GM12878 (cell line): Measurements from ENCODE around the gene SYNDIG1. TPM values are rescaled to one million over a fixed set of nuclear protein-coding genes. Genes with fewer than 3 reads are reported as not detected.

Experiments
- ATAC-seq: fragments of 200-7000 bp; cut with Tn5 transposase; 3 replicates; pipeline ENCODE4 v1.9.1; 2020; ENCODE audit warnings: mild to moderate bottlenecking, moderate library complexity
- BruUV-seq: library from RNA; stranded (reverse); fragments of 400-500 nt; replicated peaks from 2 replicates; lab custom pipeline; 2021; lab: Mats Ljungman, UMichigan
- CTCF ChIA-PET: fragments of 300-600 bp; sonication (Branson Sonifier 250); formaldehyde crosslinking; extraction: SDS; loops from one replicate; lab custom pipeline; 2021; ENCODE audit warnings: inconsistent platforms; lab: Yijun Ruan, JAX
- POLR2A ChIA-PET: fragments of 350-600 bp; formaldehyde crosslinking; extraction: SDS; loops from one replicate; lab custom pipeline; 2021; ENCODE audit warnings: inconsistent platforms; lab: Charles Lee
- RAD21 ChIA-PET: fragments of 300-600 bp; sonication (Branson Sonifier 250); formaldehyde crosslinking; loops from one replicate; lab custom pipeline; 2023; ENCODE audit warnings: antibody characterized with exemption; ENCODE audit not compliant: unreplicated experiment; lab: Charles Lee
- SMC1A ChIA-PET: fragments of 300-600 bp; sonication (Branson Sonifier 250); formaldehyde crosslinking; loops from one replicate; lab custom pipeline; 2023; ENCODE audit not compliant: unreplicated experiment, uncharacterized antibody; lab: Charles Lee
- DNase-seq: peaks from one replicate; pipeline ENCODE4 v3.0.0-alpha.2; 2011; ENCODE audit warnings: low read depth, low spot score
- FAIRE-seq: peaks from 3 replicates; lab custom pipeline; 2011; peaks lifted over from hg19 to GRCh38; lab: Jason Lieb, UNC
- H2AFZ ChIP-seq: 2 replicates; pipeline ENCODE4 v1.6.0; 2011; ENCODE audit warnings: low read depth, low read length, control low read depth; ENCODE audit not compliant: control insufficient read depth
- H3K27ac ChIP-seq: 2 replicates; pipeline ENCODE4 v1.5.1; 2011; ENCODE audit warnings: control low read depth; ENCODE audit not compliant: control insufficient read depth, insufficient read depth
- H3K27me3 ChIP-seq, 2 experiments: replicated peaks in 1 of 2; 2 replicates each; pipeline versions ENCODE4 v1.6.0 to v1.6.1; 2011; ENCODE audit warnings: low read length in 1 of 2; ENCODE audit not compliant: control insufficient read depth in 2 of 2, insufficient read depth in 2 of 2
- H3K36me3 ChIP-seq, 2 experiments: 2 replicates each; pipeline ENCODE4 v1.5.1; 2011; ENCODE audit warnings: low read length in 1 of 2; ENCODE audit not compliant: control insufficient read depth in 2 of 2, insufficient read depth in 2 of 2
- H3K4me1 ChIP-seq: 2 replicates; pipeline ENCODE4 v1.6.1; 2011; ENCODE audit warnings: mild to moderate bottlenecking, low read length, moderate library complexity, mixed read lengths; ENCODE audit not compliant: control insufficient read depth, insufficient read depth
- H3K4me2 ChIP-seq: 2 replicates; pipeline ENCODE4 v1.6.0; 2011; ENCODE audit warnings: control low read depth; ENCODE audit not compliant: control insufficient read depth, insufficient read depth
- H3K4me3 ChIP-seq: fragments of 200-600 bp; sonication (generic); 2 replicates; pipeline ENCODE4 v1.5.1; 2016
- H3K79me2 ChIP-seq: 2 replicates; pipeline ENCODE4 v1.6.0; 2011; ENCODE audit warnings: low read length; ENCODE audit not compliant: control insufficient read depth, insufficient read depth
- H3K9ac ChIP-seq: 2 replicates; pipeline ENCODE4 v1.8.0; 2011; ENCODE audit warnings: low read length, control low read depth, mixed read lengths; ENCODE audit not compliant: control insufficient read depth, insufficient read depth
- H3K9me3 ChIP-seq: replicated peaks from 3 replicates; pipeline ENCODE4 v1.5.1; 2011; ENCODE audit warnings: mild to moderate bottlenecking, low read length; ENCODE audit not compliant: control insufficient read depth, insufficient read depth
- H4K20me1 ChIP-seq: 2 replicates; pipeline ENCODE4 v1.6.0; 2011; ENCODE audit not compliant: control insufficient read depth, insufficient read depth
- CBX3 ChIP-seq: fragments of 200-600 bp; sonication (generic); IDR thresholded peaks from 2 replicates; pipeline ENCODE4 v1.6.1; 2016; ENCODE audit warnings: low read depth, borderline replicate concordance
- EZH2 ChIP-seq: IDR thresholded peaks from 2 replicates; pipeline ENCODE4 v1.6.1; 2012; ENCODE audit warnings: low read depth, mild to moderate bottlenecking, control low read depth, inconsistent platforms, low read length, borderline replicate concordance; ENCODE audit not compliant: control insufficient read depth
- MTA3 ChIP-seq: IDR thresholded peaks from 2 replicates; pipeline ENCODE4 v1.6.1; 2012; ENCODE audit warnings: low read length, inconsistent platforms, borderline replicate concordance
- STAT3 ChIP-seq: IDR thresholded peaks from 2 replicates; pipeline ENCODE4 v1.6.1; 2011; ENCODE audit warnings: low read depth, low read length, improper control_type of control experiment
- WGBS: methylation state at CpG from one replicate; pipeline ENCODE4 v1.1.6; 2016; ENCODE audit warnings: low lambda C conversion rate; ENCODE audit not compliant: insufficient replicate concordance, insufficient coverage; ENCODE audit errors: missing lambda C conversion rate; 5-methylcytosine and 5-hydroxymethylcytosine counted together
- in situ Hi-C: fragments of 300-500 bp; cut with MboI; formaldehyde crosslinking; loops from 9 replicates; pipeline ENCODE4 v1.14.3; 2018; ENCODE audit warnings: mixed read lengths
- intact Hi-C: fragments of 100-400 bp; cut with micrococcal nuclease; formaldehyde crosslinking; loops from one replicate; pipeline ENCODE4 v1.14.2; 2022; ENCODE audit not compliant: unreplicated experiment
- polyA plus RNA-seq, 11 experiments: library from polyadenylated mRNA; depleted of rRNA in 4 of 11; unstranded in 6 of 11; stranded (reverse) in 5 of 11; fragments of >200 nt; fragmentation: Nextera tagmentation in 4 of 11; fragmentation: Illumina TruSeq in 1 of 11; extraction: Ambion mirVana in 4 of 11; extraction: Trizol in 1 of 11; gene quantifications; 1 replicate in 1 of 11; 2 replicates in 10 of 11; pipeline versions ENCODE4 v1.2.1 to v1.2.3, GENCODE V29; 2011 to 2016; ENCODE audit warnings: inconsistent platforms in 2 of 11, missing spikeins in 2 of 11, low read depth in 1 of 11
- total RNA-seq, 4 experiments: library from RNA; depleted of rRNA in 3 of 4; stranded (reverse); fragments of >200 nt in 3 of 4; fragmentation: Illumina TruSeq in 1 of 4; extraction: Trizol in 1 of 4; gene quantifications; 2 replicates each; pipeline versions ENCODE4 v1.2.1 to v1.2.3, GENCODE V29; 2013 to 2021
- TF ChIP-seq, protein P1 (sequence below): fragments of 450-650 bp; conservative IDR thresholded peaks from 2 replicates; pipeline ENCODE4 v1.6.1; 2017; ENCODE audit warnings: mild to moderate bottlenecking, moderate library complexity
- TF ChIP-seq, protein P2 (sequence below): fragments of 450-650 bp; IDR thresholded peaks from 2 replicates; pipeline ENCODE4 v1.6.1; 2016; ENCODE audit warnings: mild to moderate bottlenecking

Gene SYNDIG1
- total and polyA plus RNA-seq, 10 of the 15 experiments (the other 5 are each of a cell fraction or from before 2014, with no cell fraction given) = not detected

DNA sequence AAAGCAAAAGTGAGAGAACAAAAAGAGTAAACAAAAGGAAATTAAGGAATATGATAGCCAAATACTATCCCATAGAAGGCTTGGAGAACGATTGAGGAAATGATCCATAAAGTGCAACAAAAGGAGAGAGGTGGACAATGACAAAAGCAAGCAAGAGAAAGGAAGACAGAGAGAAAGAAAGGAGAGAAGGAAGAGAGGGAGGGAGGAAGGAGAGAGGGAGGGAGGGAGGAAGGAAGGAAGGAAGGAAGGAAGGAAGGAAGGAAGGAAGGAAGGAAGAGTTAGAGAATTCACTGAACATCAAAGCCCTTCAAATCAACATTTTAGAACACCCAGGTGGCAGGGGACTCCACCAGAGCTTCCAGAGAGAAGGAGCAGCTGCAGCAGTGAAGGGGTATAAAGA, 185.0 kb downstream of the SYNDIG1 start:
- H3K9ac ChIP-seq = no peak overlapping the region
- H4K20me1 ChIP-seq = no peaks in the 10 kb centered on the region
- H3K9me3 ChIP-seq = no peaks in the 10 kb centered on the region
- no peaks in the 10 kb centered on the region for H3K4me1 ChIP-seq
- no peaks in the 10 kb centered on the region; a peak in 1 of 4 replicates for H3K27me3 ChIP-seq
- no peak overlapping the region for H2AFZ ChIP-seq
- SMC1A ChIA-PET = no interaction called here
- POLR2A ChIA-PET = no interaction called here
- CTCF ChIA-PET = no interaction called here
- no peaks in the 10 kb centered on the region for H3K36me3 ChIP-seq
- RAD21 ChIA-PET = no interaction called here
- H3K27ac ChIP-seq = no peak overlapping the region
- no peaks in the 10 kb centered on the region for H3K79me2 ChIP-seq
- intact Hi-C loops (no loop called here), in situ Hi-C loops (loop anchor here (5.0 kb wide), 1 partner anchor 48 kb away; no protein-coding TSS in a partner anchor)
- 0% methylated on average over 1 of the region's 1 CpG for WGBS
- BruUV-seq = no TSS peak
- no peak overlapping the region for H3K4me3 ChIP-seq
- FAIRE-seq (no peak), ATAC-seq (no peak), DNase-seq (no peak)
- no peak for TF ChIP-seq STAT3
- H3K4me2 ChIP-seq = no peak overlapping the region

DNA sequence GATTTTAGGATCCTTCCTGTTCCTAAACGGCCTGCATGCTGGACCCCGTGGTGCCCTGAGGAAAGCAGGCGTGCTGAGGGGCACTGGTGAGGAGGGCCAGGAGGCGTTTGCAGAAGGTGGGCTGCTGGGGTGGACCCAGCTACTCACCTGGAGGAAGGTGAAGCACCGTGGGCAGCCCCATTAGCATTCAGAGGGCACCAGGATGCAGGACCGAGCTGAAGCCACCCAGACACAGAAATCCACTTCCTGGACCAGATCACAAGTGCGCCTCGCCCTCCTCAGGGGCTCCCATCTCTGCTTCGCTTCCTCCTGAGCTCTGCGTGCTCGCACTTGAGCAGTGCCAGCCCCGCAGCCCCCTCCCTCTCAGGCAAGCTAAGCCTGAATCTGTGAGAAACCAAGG, 187.0 kb downstream of the SYNDIG1 start:
- H4K20me1 ChIP-seq = no peaks in the 10 kb centered on the region
- no peaks in the 10 kb centered on the region for H3K9me3 ChIP-seq
- intact Hi-C loops (no loop called here), in situ Hi-C loops (no loop called here)
- ChIA-PET POLR2A (no interaction called here), SMC1A (no interaction called here), CTCF (no interaction called here), RAD21 (no interaction called here)
- no peak overlapping the region for H3K27ac ChIP-seq
- H3K9ac ChIP-seq = no peak overlapping the region
- no peak overlapping the region for H2AFZ ChIP-seq
- ATAC-seq (no peak), FAIRE-seq (no peak), DNase-seq (no peak)
- H3K4me2 ChIP-seq = no peak overlapping the region
- H3K4me1 ChIP-seq = no peaks in the 10 kb centered on the region
- H3K36me3 ChIP-seq = no peaks in the 10 kb centered on the region
- BruUV-seq = no TSS peak
- WGBS = 48% methylated on average over 12 of the region's 12 CpGs
- H3K79me2 ChIP-seq = no peaks in the 10 kb centered on the region
- TF ChIP-seq, protein P1, sequence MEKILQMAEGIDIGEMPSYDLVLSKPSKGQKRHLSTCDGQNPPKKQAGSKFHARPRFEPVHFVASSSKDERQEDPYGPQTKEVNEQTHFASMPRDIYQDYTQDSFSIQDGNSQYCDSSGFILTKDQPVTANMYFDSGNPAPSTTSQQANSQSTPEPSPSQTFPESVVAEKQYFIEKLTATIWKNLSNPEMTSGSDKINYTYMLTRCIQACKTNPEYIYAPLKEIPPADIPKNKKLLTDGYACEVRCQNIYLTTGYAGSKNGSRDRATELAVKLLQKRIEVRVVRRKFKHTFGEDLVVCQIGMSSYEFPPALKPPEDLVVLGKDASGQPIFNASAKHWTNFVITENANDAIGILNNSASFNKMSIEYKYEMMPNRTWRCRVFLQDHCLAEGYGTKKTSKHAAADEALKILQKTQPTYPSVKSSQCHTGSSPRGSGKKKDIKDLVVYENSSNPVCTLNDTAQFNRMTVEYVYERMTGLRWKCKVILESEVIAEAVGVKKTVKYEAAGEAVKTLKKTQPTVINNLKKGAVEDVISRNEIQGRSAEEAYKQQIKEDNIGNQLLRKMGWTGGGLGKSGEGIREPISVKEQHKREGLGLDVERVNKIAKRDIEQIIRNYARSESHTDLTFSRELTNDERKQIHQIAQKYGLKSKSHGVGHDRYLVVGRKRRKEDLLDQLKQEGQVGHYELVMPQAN = no peak
- TF ChIP-seq CBX3 = no peak
- TF ChIP-seq MTA3 = no peak
- TF ChIP-seq, protein P2, sequence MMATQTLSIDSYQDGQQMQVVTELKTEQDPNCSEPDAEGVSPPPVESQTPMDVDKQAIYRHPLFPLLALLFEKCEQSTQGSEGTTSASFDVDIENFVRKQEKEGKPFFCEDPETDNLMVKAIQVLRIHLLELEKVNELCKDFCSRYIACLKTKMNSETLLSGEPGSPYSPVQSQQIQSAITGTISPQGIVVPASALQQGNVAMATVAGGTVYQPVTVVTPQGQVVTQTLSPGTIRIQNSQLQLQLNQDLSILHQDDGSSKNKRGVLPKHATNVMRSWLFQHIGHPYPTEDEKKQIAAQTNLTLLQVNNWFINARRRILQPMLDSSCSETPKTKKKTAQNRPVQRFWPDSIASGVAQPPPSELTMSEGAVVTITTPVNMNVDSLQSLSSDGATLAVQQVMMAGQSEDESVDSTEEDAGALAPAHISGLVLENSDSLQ = no peak
- TF ChIP-seq EZH2 = no peak
- no peak overlapping the region for H3K4me3 ChIP-seq
- no peaks in the 10 kb centered on the region; a peak in 1 of 4 replicates for H3K27me3 ChIP-seq
